Parathyroid adenoma (tissue), 2 donors: Measurements from ENCODE around the gene LMNA.
A peak's percentile ranks its signal among the peaks of the same experiment; 100 is the strongest.

Source experiments
- H2AFZ ChIP-seq: fragments of 300-600 bp; sonication (generic); one replicate; pipeline ENCODE4 v1.7.0; 2017; ENCODE audit warnings: antibody characterized with exemption, mild to moderate bottlenecking
- H3K27ac ChIP-seq: fragments of 300-600 bp; sonication (generic); one replicate; pipeline ENCODE4 v1.7.0; 2017
- H3K27me3 ChIP-seq: fragments of 300-600 bp; sonication (generic); one replicate; pipeline ENCODE4 v1.7.0; 2017; ENCODE audit warnings: low read length; ENCODE audit not compliant: control insufficient read depth, insufficient read depth
- H3K36me3 ChIP-seq: fragments of 300-600 bp; sonication (generic); one replicate; pipeline ENCODE4 v1.7.0; 2017; ENCODE audit warnings: low read length; ENCODE audit not compliant: control insufficient read depth, insufficient read depth
- H3K4me1 ChIP-seq: fragments of 300-600 bp; sonication (generic); one replicate; pipeline ENCODE4 v1.7.0; 2017; ENCODE audit warnings: control low read depth
- H3K4me2 ChIP-seq: fragments of 300-600 bp; sonication (generic); one replicate; pipeline ENCODE4 v1.7.0; 2017; ENCODE audit warnings: low read length
- H3K4me3 ChIP-seq: fragments of 300-600 bp; sonication (generic); one replicate; pipeline ENCODE4 v1.7.0; 2017; ENCODE audit warnings: low read depth, low read length
- H3K79me2 ChIP-seq: fragments of 300-600 bp; sonication (generic); one replicate; pipeline ENCODE4 v1.7.0; 2017; ENCODE audit warnings: control low read depth
- H3K9ac ChIP-seq: fragments of 300-600 bp; sonication (generic); one replicate; pipeline ENCODE4 v1.7.0; 2017; ENCODE audit warnings: mild to moderate bottlenecking
- H3K9me3 ChIP-seq: fragments of 300-600 bp; sonication (generic); one replicate; pipeline ENCODE4 v1.7.0; 2017; ENCODE audit warnings: low read length; ENCODE audit not compliant: control insufficient read depth
- TF ChIP-seq, protein P1 (sequence below): fragments of 300-600 bp; sonication (generic); IDR thresholded peaks from one replicate; pipeline ENCODE4 v1.7.0; 2017; ENCODE audit warnings: antibody characterized with exemption, mild to moderate bottlenecking
- donor health status: primary hyperparathyroidism.

The LMNA gene

DNA sequence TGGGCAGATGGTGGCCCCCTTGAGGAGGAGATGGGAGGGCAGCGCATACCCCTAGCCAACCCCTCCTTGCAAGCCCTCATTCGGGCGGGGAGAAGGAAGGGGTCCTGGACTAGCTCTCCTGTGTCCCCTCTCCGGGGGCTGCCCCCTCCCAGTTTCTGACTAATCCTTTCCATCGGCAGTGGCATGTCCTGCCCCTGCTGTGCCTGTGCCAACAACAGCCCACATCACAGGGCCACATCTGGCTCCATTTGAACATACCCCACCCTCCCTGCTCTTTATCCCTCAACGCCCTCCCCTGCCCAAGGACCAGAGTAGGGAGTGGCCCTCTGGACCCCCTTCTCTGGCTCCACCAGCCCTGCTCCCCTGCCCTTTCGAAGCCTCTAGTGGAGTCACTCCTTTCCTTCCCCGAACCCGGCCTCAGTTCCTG is 11.0 kb upstream of the LMNA start:
- Histone ChIP-seq H3K4me2 (peak overlapping the region; percentile 43), H3K27ac (peak overlapping the region; percentile 93), H3K36me3 (no peaks in the 10 kb centered on the region), H3K9ac (no peak overlapping the region), H3K9me3 (no peaks in the 10 kb centered on the region), H3K4me1 (peaks cover 22% of the 10 kb centered on the region), H3K79me2 (no peaks in the 10 kb centered on the region), H3K27me3 (no peaks in the 10 kb centered on the region), H3K4me3 (peak overlapping the region; percentile 23), H2AFZ (peak overlapping the region; percentile 45)
- TF ChIP-seq, protein P1, sequence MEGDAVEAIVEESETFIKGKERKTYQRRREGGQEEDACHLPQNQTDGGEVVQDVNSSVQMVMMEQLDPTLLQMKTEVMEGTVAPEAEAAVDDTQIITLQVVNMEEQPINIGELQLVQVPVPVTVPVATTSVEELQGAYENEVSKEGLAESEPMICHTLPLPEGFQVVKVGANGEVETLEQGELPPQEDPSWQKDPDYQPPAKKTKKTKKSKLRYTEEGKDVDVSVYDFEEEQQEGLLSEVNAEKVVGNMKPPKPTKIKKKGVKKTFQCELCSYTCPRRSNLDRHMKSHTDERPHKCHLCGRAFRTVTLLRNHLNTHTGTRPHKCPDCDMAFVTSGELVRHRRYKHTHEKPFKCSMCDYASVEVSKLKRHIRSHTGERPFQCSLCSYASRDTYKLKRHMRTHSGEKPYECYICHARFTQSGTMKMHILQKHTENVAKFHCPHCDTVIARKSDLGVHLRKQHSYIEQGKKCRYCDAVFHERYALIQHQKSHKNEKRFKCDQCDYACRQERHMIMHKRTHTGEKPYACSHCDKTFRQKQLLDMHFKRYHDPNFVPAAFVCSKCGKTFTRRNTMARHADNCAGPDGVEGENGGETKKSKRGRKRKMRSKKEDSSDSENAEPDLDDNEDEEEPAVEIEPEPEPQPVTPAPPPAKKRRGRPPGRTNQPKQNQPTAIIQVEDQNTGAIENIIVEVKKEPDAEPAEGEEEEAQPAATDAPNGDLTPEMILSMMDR = no peak

DNA sequence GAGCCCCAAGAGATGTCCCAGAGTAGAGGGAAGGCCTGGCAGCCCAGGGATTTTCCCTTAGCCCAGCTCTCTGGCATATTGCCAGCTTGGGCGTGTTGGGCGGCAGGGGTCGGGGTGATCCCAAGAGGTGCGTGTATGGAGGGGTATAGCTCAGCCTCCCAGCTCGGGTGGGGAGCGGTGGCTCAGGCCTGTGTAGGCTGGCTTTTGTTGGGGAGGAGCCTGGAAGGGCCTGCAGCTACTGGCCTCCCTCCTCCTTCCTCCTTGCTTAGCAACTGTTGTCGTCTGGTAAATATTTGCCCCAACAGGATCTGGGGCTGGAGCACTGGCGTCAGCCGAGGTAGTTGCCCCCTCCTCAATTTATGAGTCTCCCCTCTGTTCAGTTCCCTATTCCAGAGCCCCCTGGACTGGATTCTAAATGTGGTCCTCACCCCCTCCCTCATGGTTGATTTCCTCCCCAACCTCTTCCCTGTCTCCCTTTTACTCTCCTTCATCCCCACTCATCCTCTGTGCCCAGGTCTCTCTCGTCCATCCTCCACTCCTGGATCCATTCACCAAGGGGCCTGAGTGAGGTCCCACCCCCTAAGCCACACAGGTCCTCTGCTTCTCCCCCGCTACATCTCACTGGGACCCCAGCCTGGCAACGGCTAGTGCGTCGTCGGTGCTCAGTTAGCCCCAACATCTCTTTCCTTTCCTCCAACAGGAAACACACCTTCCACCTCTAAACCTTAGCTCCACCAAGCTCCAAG is 10.3 kb upstream of the LMNA start:
- H3K27ac ChIP-seq = peak overlapping the region; percentile 93
- no peaks in the 10 kb centered on the region for H3K9me3 ChIP-seq
- no peaks in the 10 kb centered on the region for H3K79me2 ChIP-seq
- H3K4me1 ChIP-seq = peaks cover 22% of the 10 kb centered on the region
- peak overlapping the region; percentile 23 for H3K4me3 ChIP-seq
- no peaks in the 10 kb centered on the region for H3K36me3 ChIP-seq
- H3K4me2 ChIP-seq = peak overlapping the region; percentile 43
- no peaks in the 10 kb centered on the region for H3K27me3 ChIP-seq
- peak overlapping the region; percentile 45 for H2AFZ ChIP-seq
- TF ChIP-seq, protein P1 = no peak
- no peak overlapping the region for H3K9ac ChIP-seq

- peak overlapping the region; percentile 66 for H2AFZ ChIP-seq
- H3K4me3 ChIP-seq = peak overlapping the region; percentile 45
- peak overlapping the region; percentile 76 for H3K4me2 ChIP-seq
- H3K9me3 ChIP-seq = no peaks in the 10 kb centered on the region
- H3K36me3 ChIP-seq = no peaks in the 10 kb centered on the region
- H3K9ac ChIP-seq = peak overlapping the region; percentile 5
- H3K4me1 ChIP-seq = peaks cover 22% of the 10 kb centered on the region
- no peaks in the 10 kb centered on the region for H3K27me3 ChIP-seq
- peak overlapping the region; percentile 93 for H3K27ac ChIP-seq
- TF ChIP-seq, protein P1 = no peak
- no peaks in the 10 kb centered on the region for H3K79me2 ChIP-seq
These were observed 9.4 kb upstream of the LMNA start for GRCh38 chr1:156104861-156105832.

DNA sequence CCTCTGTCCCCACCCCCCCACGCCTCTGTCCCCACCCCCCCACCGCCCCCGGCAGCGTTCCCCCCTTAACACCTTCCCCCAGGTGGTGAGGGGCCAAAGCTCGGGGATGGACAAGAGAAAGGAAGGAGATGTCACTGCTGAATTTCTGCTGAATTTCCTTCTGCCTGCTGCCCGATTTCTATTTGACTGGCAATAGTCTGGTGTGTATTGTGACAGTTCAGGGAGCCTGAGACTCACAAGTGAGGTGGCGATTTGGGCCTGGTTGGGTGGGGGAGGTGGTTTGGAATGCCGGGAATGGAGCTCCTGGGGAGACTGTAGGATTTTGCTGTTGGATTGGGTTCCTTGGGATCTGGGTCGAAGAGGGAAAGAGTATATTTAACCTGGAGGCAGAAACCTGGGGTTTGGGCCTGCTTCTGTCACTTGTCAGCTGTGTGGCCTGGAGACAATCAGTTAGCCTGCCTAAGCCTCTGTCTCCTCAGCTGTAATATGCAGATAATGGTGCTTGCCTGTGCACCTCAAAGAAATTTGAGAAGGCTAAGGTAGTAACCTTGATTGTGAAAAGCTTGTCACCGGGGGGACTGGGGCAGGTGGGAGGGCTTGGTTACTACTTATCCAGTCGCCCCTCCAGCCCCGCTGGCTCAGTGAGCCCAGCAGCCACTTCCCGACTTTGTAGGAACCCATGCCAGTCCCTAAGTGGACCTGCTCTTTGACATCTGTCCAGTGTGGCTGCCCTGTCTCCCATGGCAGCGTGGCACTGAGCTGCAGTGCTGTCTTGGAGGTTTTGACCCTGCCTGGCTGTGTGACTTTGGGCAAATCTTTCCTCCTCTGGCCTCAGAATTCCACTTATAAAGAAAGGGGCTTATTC is 7.7 kb upstream of the LMNA start:
- peak overlapping the region; percentile 43 for H3K4me2 ChIP-seq
- H3K27ac ChIP-seq = peak overlapping the region; percentile 96
- H3K79me2 ChIP-seq = no peaks in the 10 kb centered on the region
- H3K4me1 ChIP-seq = peaks cover 25% of the 10 kb centered on the region
- H3K9me3 ChIP-seq = no peaks in the 10 kb centered on the region
- H3K36me3 ChIP-seq = no peaks in the 10 kb centered on the region
- peak overlapping the region; percentile 11 for H3K4me3 ChIP-seq
- no peaks in the 10 kb centered on the region for H3K27me3 ChIP-seq
- TF ChIP-seq, protein P1 = no peak
- H2AFZ ChIP-seq = peak overlapping the region; percentile 79
- no peak overlapping the region for H3K9ac ChIP-seq
